HCT116 (cell line): ENCODE data around the gene FBN1. TPM values are rescaled to one million over a fixed set of nuclear protein-coding genes. Genes with fewer than 3 reads are reported as not detected.

Source experiments
- ATAC-seq: fragments of 200-7000 bp; cut with Tn5 transposase; 2 replicates; pipeline ENCODE4 v1.9.1; 2020; ENCODE audit warnings: mild to moderate bottlenecking, moderate library complexity
- BruUV-seq: library from RNA; stranded (reverse); fragments of 400-500 nt; replicated peaks from 2 replicates; lab custom pipeline; 2021; lab: Mats Ljungman, UMichigan
- CTCF ChIA-PET: fragments of 300-600 bp; sonication (Branson Sonifier 250); formaldehyde crosslinking; loops from one replicate; lab custom pipeline; 2021; ENCODE audit warnings: antibody characterized with exemption; lab: Charles Lee
- POLR2A ChIA-PET: fragments of 300-600, 350-600 bp; sonication (Branson Sonifier 250); formaldehyde crosslinking; loops from one replicate; lab custom pipeline; 2021; ENCODE audit warnings: antibody characterized with exemption; lab: Charles Lee
- RAD21 ChIA-PET, 2 experiments: fragments of 300-600 bp; sonication (Branson Sonifier 250); formaldehyde crosslinking; loops; one replicate each; lab custom pipeline; 2023; ENCODE audit warnings: low total read pairs in 2 of 2; ENCODE audit not compliant: uncharacterized antibody in 2 of 2, unreplicated experiment in 2 of 2, low non-redundant PET in 1 of 2; lab: Charles Lee
- DNase-seq: peaks from one replicate; pipeline ENCODE4 v3.0.0-alpha.2; 2010; ENCODE audit warnings: low read depth, low spot score
- H2AFZ ChIP-seq: fragments of 200-600 bp; shearing (Covaris generic), sonication (generic); 2 replicates; pipeline ENCODE4 v1.6.1; 2017; ENCODE audit warnings: low read depth, mixed run types, mixed read lengths, antibody characterized with exemption, low read length; ENCODE audit not compliant: poor library complexity, severe bottlenecking
- H3K27ac ChIP-seq: 2 replicates; pipeline ENCODE4 v1.5.1; 2012; ENCODE audit warnings: low read depth, low read length
- H3K27me3 ChIP-seq: fragments of 200-600 bp; sonication (generic); 2 replicates; pipeline ENCODE4 v1.6.1; 2016; ENCODE audit warnings: mixed run types, low read length, mixed read lengths; ENCODE audit not compliant: insufficient read depth
- H3K36me3 ChIP-seq, 2 experiments: fragments of 200-500 bp in 1 of 2; fragments of 200-600 bp in 1 of 2; sonication (Bioruptor generic) in 1 of 2; sonication (generic) in 1 of 2; 2 replicates each; pipeline versions ENCODE4 v1.5.1 to v1.6.1; 2014 to 2016; ENCODE audit warnings: low read length in 2 of 2, inconsistent platforms in 1 of 2, mixed read lengths in 1 of 2, mixed run types in 1 of 2; ENCODE audit not compliant: insufficient read depth in 2 of 2, control insufficient read depth in 1 of 2
- H3K4me1 ChIP-seq, 2 experiments: fragments of 200-600 bp in 1 of 2; sonication (generic) in 1 of 2; 2 replicates each; pipeline versions ENCODE4 v1.5.1 to v1.6.1; 2012 to 2017; ENCODE audit warnings: low read length in 2 of 2, inconsistent platforms in 1 of 2, mild to moderate bottlenecking in 1 of 2, mixed read lengths in 1 of 2, mixed run types in 1 of 2, moderate library complexity in 1 of 2; ENCODE audit not compliant: insufficient read depth in 2 of 2, control insufficient read depth in 1 of 2
- H3K4me2 ChIP-seq: fragments of 200-600 bp; sonication (generic); 2 replicates; pipeline ENCODE4 v1.6.1; 2017; ENCODE audit warnings: mixed run types, low read length, mixed read lengths
- H3K4me3 ChIP-seq, 2 experiments: fragments of 200-600 bp in 1 of 2; sonication (generic) in 1 of 2; replicated peaks in 1 of 2; 2 replicates each; pipeline ENCODE4 v1.5.1; 2011 to 2016; ENCODE audit warnings: low read length in 2 of 2, control low read depth in 1 of 2, low read depth in 1 of 2, mild to moderate bottlenecking in 1 of 2, mixed read lengths in 1 of 2, mixed run types in 1 of 2
- H3K79me2 ChIP-seq: fragments of 200-600 bp; sonication (generic); 2 replicates; pipeline ENCODE4 v1.6.1; 2017; ENCODE audit warnings: mild to moderate bottlenecking, mixed run types, low read length, moderate library complexity, mixed read lengths; ENCODE audit not compliant: insufficient read depth
- H3K9ac ChIP-seq: fragments of 200-600 bp; sonication (generic); 2 replicates; pipeline ENCODE4 v1.6.1; 2016; ENCODE audit warnings: low read length, mixed read lengths
- H3K9me2 ChIP-seq: fragments of 200-600 bp; sonication (generic), shearing (Covaris generic); 2 replicates; pipeline ENCODE4 v1.6.1; 2017; ENCODE audit warnings: mixed run types, mild to moderate bottlenecking, moderate library complexity; ENCODE audit not compliant: insufficient read depth
- H3K9me3 ChIP-seq, 2 experiments: fragments of 200-500 bp in 1 of 2; fragments of 200-600 bp in 1 of 2; sonication (Bioruptor generic) in 1 of 2; sonication (generic) in 1 of 2; 2 replicates each; pipeline ENCODE4 v1.6.1; 2014 to 2017; ENCODE audit warnings: low read length in 2 of 2, mixed read lengths in 2 of 2, inconsistent platforms in 1 of 2, low read depth in 1 of 2, mild to moderate bottlenecking in 1 of 2, mixed run types in 1 of 2, moderate library complexity in 1 of 2; ENCODE audit not compliant: control insufficient read depth in 1 of 2, insufficient read depth in 1 of 2
- H4K20me1 ChIP-seq: fragments of 200-600 bp; sonication (generic), shearing (Covaris generic); 2 replicates; pipeline ENCODE4 v1.6.1; 2017; ENCODE audit warnings: mixed run types, mild to moderate bottlenecking, moderate library complexity; ENCODE audit not compliant: insufficient read depth
- CEBPB ChIP-seq: IDR thresholded peaks from 2 replicates; pipeline ENCODE4 v1.6.1; 2012; ENCODE audit warnings: low read depth
- CTCF ChIP-seq, 3 experiments: fragments of 200-600 bp in 1 of 3; sonication (generic) in 1 of 3; IDR thresholded peaks in 2 of 3; conservative IDR thresholded peaks in 1 of 3; 2 replicates each; pipeline ENCODE4 v1.5.1; 2012 to 2017; ENCODE audit warnings: low read depth in 2 of 3, low read length in 2 of 3, antibody characterized with exemption in 1 of 3, borderline replicate concordance in 1 of 3, control low read depth in 1 of 3, mild to moderate bottlenecking in 1 of 3, mixed read lengths in 1 of 3, mixed run types in 1 of 3, moderate library complexity in 1 of 3; ENCODE audit not compliant: insufficient read depth in 1 of 3
- ELF1 ChIP-seq: IDR thresholded peaks from 2 replicates; pipeline ENCODE4 v1.6.1; 2012; ENCODE audit warnings: low read depth, borderline replicate concordance
- FOSL1 ChIP-seq: IDR thresholded peaks from 2 replicates; pipeline ENCODE4 v1.6.1; 2012; ENCODE audit warnings: low read depth
- JUND ChIP-seq: IDR thresholded peaks from 2 replicates; pipeline ENCODE4 v1.6.1; 2012
- MAX ChIP-seq: IDR thresholded peaks from 2 replicates; pipeline ENCODE4 v1.6.1; 2012
- RAD21 ChIP-seq: IDR thresholded peaks from 2 replicates; pipeline ENCODE4 v1.6.1; 2012; ENCODE audit warnings: low read depth, mild to moderate bottlenecking
- SIN3A ChIP-seq: IDR thresholded peaks from 2 replicates; pipeline ENCODE4 v1.6.1; 2012; ENCODE audit warnings: low read depth
- SP1 ChIP-seq: IDR thresholded peaks from 2 replicates; pipeline ENCODE4 v1.6.1; 2012; ENCODE audit warnings: low read depth
- SRF ChIP-seq: IDR thresholded peaks from 2 replicates; pipeline ENCODE4 v1.6.1; 2012; ENCODE audit warnings: low read depth
- YY1 ChIP-seq: IDR thresholded peaks from 2 replicates; pipeline ENCODE4 v1.6.1; 2011; ENCODE audit warnings: low read length, low read depth, moderate library complexity, mild to moderate bottlenecking; ENCODE audit not compliant: insufficient replicate concordance; ENCODE audit errors: extremely low read depth
- ZFX ChIP-seq: fragments of 450-650 bp; IDR thresholded peaks from 2 replicates; pipeline ENCODE4 v1.6.1; 2017
- ZNF274 ChIP-seq: fragments of 200-500 bp; sonication (Bioruptor generic); IDR thresholded peaks from 2 replicates; pipeline ENCODE4 v1.6.1; 2014; ENCODE audit warnings: mild to moderate bottlenecking, low read depth, low read length, inconsistent platforms
- intact Hi-C: fragments of 100-400 bp; cut with micrococcal nuclease; formaldehyde crosslinking; loops from 2 replicates; pipeline ENCODE4 v1.10.0; 2022
- total RNA-seq: library from RNA; stranded (reverse); gene quantifications from one replicate; pipeline ENCODE4 v1.2.1, GENCODE V29; 2021; ENCODE audit not compliant: unreplicated experiment

The FBN1 gene
- total RNA-seq, 1 experiment from 2014 or later: 1.7 TPM

DNA sequence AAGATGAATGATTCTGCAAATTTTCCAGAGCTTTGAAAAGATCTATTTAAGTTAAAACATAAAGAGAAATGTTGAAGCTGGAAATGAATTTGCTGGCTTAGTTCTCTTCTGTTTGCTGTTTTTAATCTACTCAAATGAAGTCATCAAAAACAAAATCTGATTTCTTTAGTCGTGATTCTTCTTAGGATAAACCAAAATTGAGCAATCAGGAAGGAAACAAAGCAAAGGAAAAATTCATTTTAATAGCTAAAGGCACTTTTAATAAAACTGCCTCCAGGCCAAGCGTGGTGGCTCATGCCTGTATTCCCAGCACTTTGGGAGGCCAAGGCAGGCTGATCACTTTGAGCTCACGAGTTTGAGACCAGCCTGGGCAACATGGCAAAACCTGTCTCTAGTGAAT, 223.1 kb downstream of the FBN1 start:
- intact Hi-C loops: no loop called here
- BruUV-seq: no TSS peak

More for the DNA sequence above, 223.1 kb downstream of the FBN1 start:
- no peak overlapping the region for H3K27ac ChIP-seq
- ATAC-seq (no peak), DNase-seq (no peak)
- no peaks in the 10 kb centered on the region for H3K9me3 ChIP-seq
- ChIA-PET CTCF (no interaction called here), POLR2A (no interaction called here), RAD21 (no interaction called here)
- TF ChIP-seq SIN3A: no peak
- TF ChIP-seq CEBPB: no peak
- TF ChIP-seq CTCF (IDR thresholded peaks at IDR 0.05 in 2 of 3, conservative IDR thresholded peaks at IDR 0.05 in 1 of 3; ENCODE audit: borderline replicate concordance in 1 of 3, insufficient read depth in 1 of 3, low read depth in 2 of 3, low read length in 2 of 3): no peak
- TF ChIP-seq JUND: no peak
- no peak for TF ChIP-seq SP1
- no peak for TF ChIP-seq YY1
- TF ChIP-seq ZFX: no peak
- no peak for TF ChIP-seq SRF
- no peak for TF ChIP-seq ELF1
- no peak for TF ChIP-seq MAX
- TF ChIP-seq FOSL1: no peak
- no peak for TF ChIP-seq ZNF274
- no peak for TF ChIP-seq RAD21
- H4K20me1 ChIP-seq: no peaks in the 10 kb centered on the region
- no peak overlapping the region for H2AFZ ChIP-seq
- no peak overlapping the region for H3K4me2 ChIP-seq
- no peaks in the 10 kb centered on the region for H3K36me3 ChIP-seq
- peaks cover 7 to 30% of the 10 kb centered on the region in 2 experiments; a peak in 2 of 4 replicates for H3K4me1 ChIP-seq
- no peaks in the 10 kb centered on the region for H3K79me2 ChIP-seq
- no peaks in the 10 kb centered on the region for H3K27me3 ChIP-seq
- no peak overlapping the region for H3K4me3 ChIP-seq
- no peak overlapping the region for H3K9ac ChIP-seq
- no peaks in the 10 kb centered on the region; the same call in 1 of the 2 replicates for H3K9me2 ChIP-seq
